ENCODE results near the gene COL4A2.

Gene COL4A2

GRCh38 chr13:110354715-110355473 lies 47.8 kb downstream of the COL4A2 start:
- no peak for DNase-seq (ENCODE audit: low read depth in 2 of 2)

- no peak for DNase-seq (ENCODE audit: low read depth in 2 of 2)
Measured at GRCh38 chr13:110356362-110356761, 49.3 kb downstream of the COL4A2 start.

GRCh38 chr13:110358381-110358780 lies 51.3 kb downstream of the COL4A2 start:
- no peak for DNase-seq (ENCODE audit: low read depth in 2 of 2)

GRCh38 chr13:110359840-110360301 lies 52.8 kb downstream of the COL4A2 start:
- DNase-seq (ENCODE audit: low read depth in 2 of 2), result no peak

GRCh38 chr13:110360598-110360997 lies 53.5 kb downstream of the COL4A2 start:
- no peak for DNase-seq (ENCODE audit: low read depth in 2 of 2)

- no peak for DNase-seq (ENCODE audit: low read depth in 2 of 2)
Measured at GRCh38 chr13:110361365-110361911, 54.4 kb downstream of the COL4A2 start.

GRCh38 chr13:110363010-110363409 lies 55.9 kb downstream of the COL4A2 start:
- no peak for DNase-seq (ENCODE audit: low read depth in 2 of 2)

- DNase-seq (ENCODE audit: low read depth in 2 of 2), result no peak
Measured at GRCh38 chr13:110364081-110364480, 57.0 kb downstream of the COL4A2 start.

GRCh38 chr13:110365876-110366275 lies 58.8 kb downstream of the COL4A2 start:
- no peak for DNase-seq (ENCODE audit: low read depth in 2 of 2)

- DNase-seq (ENCODE audit: low read depth in 2 of 2), result no peak
Measured at GRCh38 chr13:110366733-110367132, 59.6 kb downstream of the COL4A2 start.

GRCh38 chr13:110367620-110368019 lies 60.5 kb downstream of the COL4A2 start:
- no peak for DNase-seq (ENCODE audit: low read depth in 2 of 2)

GRCh38 chr13:110368408-110368807 lies 61.3 kb downstream of the COL4A2 start:
- no peak for DNase-seq (ENCODE audit: low read depth in 2 of 2)

- DNase-seq (ENCODE audit: low read depth in 2 of 2), result no peak
Measured at GRCh38 chr13:110369400-110369799, 62.3 kb downstream of the COL4A2 start.

- DNase-seq (ENCODE audit: low read depth in 2 of 2), result no peak
Measured at GRCh38 chr13:110371550-110372465, 64.7 kb downstream of the COL4A2 start.

GRCh38 chr13:110372676-110373075 lies 65.6 kb downstream of the COL4A2 start:
- DNase-seq (ENCODE audit: low read depth in 2 of 2), result no peak

- DNase-seq (ENCODE audit: low read depth in 2 of 2), result no peak
Measured at GRCh38 chr13:110373617-110374016, 66.5 kb downstream of the COL4A2 start.

GRCh38 chr13:110374431-110375370 lies 67.6 kb downstream of the COL4A2 start:
- no peak for DNase-seq (ENCODE audit: low read depth in 2 of 2)

- no peak for DNase-seq (ENCODE audit: low read depth in 2 of 2)
Measured at GRCh38 chr13:110376120-110376519, 69.0 kb downstream of the COL4A2 start.

- no peak for DNase-seq (ENCODE audit: low read depth in 2 of 2)
Measured at GRCh38 chr13:110377178-110377825, 70.2 kb downstream of the COL4A2 start.

- DNase-seq (ENCODE audit: low read depth in 2 of 2), result no peak
Measured at GRCh38 chr13:110377826-110378201, 70.7 kb downstream of the COL4A2 start.

- DNase-seq (ENCODE audit: low read depth in 2 of 2), result no peak
Measured at GRCh38 chr13:110379358-110379757, 72.3 kb downstream of the COL4A2 start.
